HG03045 (cell line): ENCODE results near the gene ITGB1BP2.
"Not testable (repeated sequence)": the region's sequence is repeated elsewhere in the genome, so short reads cannot be mapped to it uniquely, and the experiment has no call there.

Source experiments
- ATAC-seq: cut with Tn5 transposase; IDR thresholded peaks from one replicate; pipeline ENCODE4 v1.9.1; 2021; ENCODE audit warnings: mild to moderate bottlenecking, moderate library complexity; ENCODE audit not compliant: unreplicated experiment

ITGB1BP2 gene

GRCh38 chrX:71300495-71300894 lies 1.1 kb upstream of the ITGB1BP2 start:
- ATAC-seq: not testable (repeated sequence)

DNA sequence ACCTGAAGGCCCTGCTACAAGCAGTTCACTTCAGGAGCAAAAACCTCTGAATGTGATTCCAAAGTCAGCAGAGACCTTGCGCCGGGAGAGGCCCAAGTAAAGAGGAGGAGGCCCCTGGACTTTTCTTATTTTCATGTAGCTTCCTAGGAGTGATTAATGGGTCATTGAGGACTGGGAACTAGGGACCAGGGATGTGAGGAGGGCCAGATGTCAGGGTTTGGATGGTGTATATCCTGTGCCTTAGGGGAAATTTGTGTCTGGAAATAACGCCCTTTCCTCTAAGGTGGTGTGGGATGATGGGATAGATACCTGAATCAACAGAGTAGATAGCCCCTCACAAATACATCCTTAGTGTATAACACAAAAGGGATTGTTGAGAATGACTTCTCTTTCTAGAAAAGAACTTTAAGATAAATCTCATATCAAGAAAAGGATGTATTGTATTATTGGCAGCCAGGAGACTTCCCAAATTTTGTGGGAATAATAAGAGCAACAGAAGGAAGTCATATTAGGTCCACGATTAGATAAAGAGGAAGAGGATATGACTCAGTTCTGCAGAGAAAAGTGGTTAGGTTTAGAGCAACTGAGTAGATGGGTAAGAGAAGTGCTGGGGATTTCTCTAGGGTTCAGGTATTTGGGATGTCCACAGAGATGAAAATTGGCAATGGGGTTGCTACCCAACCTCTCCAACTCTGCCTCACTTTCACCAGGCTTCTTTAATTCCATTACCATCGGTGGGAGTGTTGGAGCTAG lies 1.1 kb downstream of the ITGB1BP2 start:
- ATAC-seq: no peak

DNA sequence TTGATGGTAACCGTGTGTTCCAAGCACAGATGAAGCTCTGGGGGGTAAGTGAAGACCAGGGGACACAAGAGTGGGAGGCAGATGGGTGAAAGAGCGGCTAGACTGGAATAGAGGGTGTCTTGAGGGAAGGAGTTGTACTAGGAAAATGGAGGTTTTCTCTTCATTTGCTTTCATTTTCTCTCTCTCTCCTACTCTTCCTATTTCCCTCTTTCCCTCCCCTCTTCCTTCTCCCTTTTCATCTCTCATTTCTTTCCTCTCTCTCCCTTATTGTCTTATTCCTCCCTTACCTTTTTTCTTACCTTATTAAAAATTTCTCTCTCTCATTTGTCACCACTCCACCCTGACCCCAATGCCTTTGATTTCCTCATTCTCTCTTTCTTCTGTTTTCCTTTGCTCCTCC lies 3.0 kb downstream of the ITGB1BP2 start:
- ATAC-seq: no peak

DNA sequence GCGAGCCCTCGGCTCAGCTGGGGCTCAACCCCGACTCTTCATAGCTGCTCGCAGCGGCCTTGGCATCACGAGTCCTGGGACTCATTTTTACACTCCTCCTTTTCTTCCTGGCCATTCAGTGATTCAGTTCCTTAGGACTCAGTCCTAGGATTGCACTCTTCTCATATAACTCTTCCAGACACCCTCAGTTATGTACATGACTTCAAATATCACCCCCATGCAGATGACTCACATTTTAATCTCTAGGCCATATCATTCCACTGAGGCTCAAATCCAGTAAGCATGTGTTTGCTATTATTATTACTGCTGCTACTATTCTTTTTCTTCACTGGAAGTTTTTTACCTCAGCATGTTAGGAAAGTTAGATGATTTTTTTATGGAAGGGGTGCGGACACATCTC lies 14.4 kb downstream of the ITGB1BP2 start:
- no peak for ATAC-seq

GRCh38 chrX:71316959-71317358 lies 15.4 kb downstream of the ITGB1BP2 start:
- ATAC-seq: not testable (repeated sequence)

DNA sequence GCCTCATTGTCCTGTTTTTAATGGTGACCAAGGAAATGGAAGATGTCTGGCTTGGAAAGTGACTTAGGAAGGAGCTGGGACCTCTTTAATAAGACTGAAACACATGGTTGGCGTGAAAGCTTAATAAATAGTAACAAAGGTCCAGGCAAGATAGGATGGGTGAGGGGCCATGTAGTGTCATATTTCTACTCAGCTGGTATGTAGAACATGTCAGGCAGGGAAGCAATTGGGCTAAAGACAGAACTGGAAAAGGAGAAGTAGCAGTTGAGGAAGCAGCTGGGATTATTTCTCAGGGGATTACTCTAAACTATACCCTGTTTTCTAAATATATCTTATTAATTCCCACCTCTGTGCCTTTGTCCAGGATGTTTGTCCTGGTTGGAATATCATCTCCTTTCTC lies 18.6 kb downstream of the ITGB1BP2 start:
- ATAC-seq: no peak

GRCh38 chrX:71321731-71322130 lies 20.2 kb downstream of the ITGB1BP2 start:
- ATAC-seq: no peak

DNA sequence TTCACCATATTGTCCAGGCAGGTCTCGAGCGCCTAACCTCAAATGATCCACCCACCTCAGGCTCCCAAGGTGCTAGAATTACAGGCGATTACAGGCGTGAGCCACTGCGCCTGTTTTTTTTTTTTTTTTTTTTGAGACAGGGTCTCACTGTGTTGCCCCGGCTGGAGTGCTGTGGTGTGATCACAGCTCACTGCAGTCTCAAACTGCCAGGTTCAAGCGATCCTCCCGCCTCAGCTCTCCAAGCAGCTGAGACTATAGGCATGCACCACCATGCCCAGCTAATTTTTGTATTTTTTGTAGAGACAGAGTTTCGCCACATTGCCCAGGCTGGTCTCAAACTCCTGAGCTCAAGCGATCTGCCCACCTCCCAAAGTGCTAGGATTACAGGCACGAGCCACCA lies 22.9 kb downstream of the ITGB1BP2 start:
- not testable (repeated sequence) for ATAC-seq

GRCh38 chrX:71326394-71326793 lies 24.8 kb downstream of the ITGB1BP2 start:
- no peak for ATAC-seq

DNA sequence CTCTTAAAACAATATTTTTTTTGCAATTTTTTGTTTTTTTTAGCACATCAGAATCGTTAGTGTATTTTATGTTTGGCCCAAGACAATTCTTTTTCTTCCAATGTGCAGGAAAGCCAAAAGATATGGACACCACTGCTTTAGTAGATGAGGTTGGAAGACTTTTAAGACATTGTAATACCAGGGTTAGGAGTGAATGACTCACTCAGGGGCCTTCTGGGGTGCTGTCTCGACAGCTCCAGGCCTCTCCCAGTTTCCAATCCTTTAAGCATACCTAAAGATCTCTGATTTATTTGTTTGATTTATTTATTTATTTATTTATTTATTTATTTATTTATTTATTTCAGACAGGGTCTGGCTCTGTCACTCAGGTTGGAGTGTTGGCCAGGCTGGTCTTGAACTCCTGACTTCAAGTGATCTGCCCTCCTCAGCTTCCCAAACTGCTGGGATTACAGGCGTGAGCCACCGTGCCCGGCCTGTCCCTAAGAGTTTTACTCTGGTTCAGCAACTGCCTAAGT lies 47.7 kb downstream of the ITGB1BP2 start:
- not testable (repeated sequence) for ATAC-seq

DNA sequence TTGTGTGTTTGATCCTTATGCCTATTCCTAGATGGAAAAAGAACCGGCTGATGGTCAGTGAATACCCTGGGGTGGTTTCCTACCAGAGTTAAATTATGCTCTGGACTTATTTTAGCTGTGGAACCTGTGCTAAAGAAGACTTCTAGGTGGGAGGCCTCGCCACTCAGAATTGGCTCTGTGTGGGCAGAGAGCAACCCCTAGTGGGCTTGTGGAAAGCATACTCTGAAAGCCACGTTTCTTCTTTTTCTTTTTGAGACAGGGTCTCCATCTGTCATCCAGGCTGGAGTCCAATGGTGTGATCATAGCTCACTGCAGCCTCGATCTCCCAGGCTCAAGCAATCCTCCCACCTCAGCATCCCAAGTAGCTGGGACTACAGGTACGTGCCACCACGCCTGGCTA lies 48.3 kb downstream of the ITGB1BP2 start:
- not testable (repeated sequence) for ATAC-seq

DNA sequence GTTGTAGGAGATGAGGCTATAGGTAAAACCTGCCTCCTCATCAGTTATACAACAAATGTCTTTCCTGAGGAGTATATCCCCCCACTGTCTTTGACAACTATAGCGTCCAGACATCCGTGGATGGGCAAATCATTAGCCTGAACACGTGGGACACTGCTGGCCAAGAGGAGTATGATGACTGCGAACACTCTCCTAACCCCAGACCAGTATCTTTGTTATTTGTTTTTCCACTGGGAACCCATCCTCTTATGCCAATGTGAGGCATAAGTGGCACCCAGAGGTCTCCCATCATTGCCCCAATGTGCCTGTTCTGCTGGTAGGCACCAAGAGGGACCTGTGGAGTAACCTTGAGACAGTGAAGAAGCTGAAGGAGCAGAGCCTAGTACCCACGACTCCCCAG lies 50.9 kb downstream of the ITGB1BP2 start:
- ATAC-seq: not testable (repeated sequence)
